GM10266 (cell line): Measurements from ENCODE around the gene SGTA.

Experiments used
- DNase-seq: peaks from one replicate; pipeline ENCODE4 v3.0.0; 2012; ENCODE audit errors: extremely low spot score
- TF ChIP-seq, protein P1 (sequence below): IDR thresholded peaks from 2 replicates; pipeline ENCODE4 v1.5.1; 2012; ENCODE audit warnings: mild to moderate bottlenecking, low read depth; ENCODE audit not compliant: control insufficient read depth, insufficient read depth; ENCODE audit errors: missing control alignments

The SGTA gene

GRCh38 chr19:2774083-2774679, 8.9 kb downstream of the SGTA start:
- no peak for DNase-seq
- TF ChIP-seq, protein P1, sequence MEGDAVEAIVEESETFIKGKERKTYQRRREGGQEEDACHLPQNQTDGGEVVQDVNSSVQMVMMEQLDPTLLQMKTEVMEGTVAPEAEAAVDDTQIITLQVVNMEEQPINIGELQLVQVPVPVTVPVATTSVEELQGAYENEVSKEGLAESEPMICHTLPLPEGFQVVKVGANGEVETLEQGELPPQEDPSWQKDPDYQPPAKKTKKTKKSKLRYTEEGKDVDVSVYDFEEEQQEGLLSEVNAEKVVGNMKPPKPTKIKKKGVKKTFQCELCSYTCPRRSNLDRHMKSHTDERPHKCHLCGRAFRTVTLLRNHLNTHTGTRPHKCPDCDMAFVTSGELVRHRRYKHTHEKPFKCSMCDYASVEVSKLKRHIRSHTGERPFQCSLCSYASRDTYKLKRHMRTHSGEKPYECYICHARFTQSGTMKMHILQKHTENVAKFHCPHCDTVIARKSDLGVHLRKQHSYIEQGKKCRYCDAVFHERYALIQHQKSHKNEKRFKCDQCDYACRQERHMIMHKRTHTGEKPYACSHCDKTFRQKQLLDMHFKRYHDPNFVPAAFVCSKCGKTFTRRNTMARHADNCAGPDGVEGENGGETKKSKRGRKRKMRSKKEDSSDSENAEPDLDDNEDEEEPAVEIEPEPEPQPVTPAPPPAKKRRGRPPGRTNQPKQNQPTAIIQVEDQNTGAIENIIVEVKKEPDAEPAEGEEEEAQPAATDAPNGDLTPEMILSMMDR, result no peak

DNA sequence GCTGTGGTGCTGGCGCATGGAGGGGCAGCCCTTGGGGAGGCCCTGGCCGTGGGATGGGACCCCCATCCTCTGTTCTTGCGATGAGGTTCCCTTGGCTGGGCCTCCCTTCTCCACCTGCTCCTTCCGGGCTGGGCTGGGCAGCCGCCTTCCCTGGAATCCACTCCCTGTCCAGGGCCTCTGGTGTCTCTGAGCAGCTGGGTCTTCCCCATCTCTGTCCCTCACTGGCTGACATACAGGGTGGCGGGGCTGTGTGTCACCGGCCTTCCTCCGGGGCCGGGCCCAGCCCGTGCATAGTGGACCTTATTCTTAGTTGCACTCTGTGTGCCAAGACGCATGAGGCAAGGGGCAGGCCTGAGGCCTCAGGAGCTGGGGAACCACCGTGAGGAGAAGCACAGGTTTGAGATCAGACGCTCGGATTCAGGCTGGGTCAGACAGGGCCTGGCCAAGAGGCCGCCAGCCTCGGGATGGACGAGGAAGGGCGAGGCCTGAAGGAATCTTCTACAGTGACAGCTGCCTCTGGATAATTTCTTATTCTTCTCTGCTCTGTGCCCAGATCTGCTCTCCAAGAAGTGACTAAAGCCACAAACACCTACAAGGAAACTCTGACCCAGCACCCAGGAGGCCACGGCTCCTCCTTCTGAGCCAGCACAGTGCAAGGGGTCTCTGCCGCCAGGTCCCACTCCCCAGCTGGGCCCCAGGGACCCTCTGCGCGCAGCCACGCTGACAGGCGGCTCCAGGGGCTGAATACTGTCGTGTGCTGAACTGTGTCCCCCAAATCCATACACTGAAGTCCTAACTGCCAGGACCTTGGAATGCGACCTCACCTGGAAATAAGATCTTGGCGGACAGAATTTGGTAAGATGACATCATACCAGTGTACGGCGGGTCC, 11.0 kb downstream of the SGTA start:
- TF ChIP-seq, protein P1, result no peak
- no peak for DNase-seq

DNA sequence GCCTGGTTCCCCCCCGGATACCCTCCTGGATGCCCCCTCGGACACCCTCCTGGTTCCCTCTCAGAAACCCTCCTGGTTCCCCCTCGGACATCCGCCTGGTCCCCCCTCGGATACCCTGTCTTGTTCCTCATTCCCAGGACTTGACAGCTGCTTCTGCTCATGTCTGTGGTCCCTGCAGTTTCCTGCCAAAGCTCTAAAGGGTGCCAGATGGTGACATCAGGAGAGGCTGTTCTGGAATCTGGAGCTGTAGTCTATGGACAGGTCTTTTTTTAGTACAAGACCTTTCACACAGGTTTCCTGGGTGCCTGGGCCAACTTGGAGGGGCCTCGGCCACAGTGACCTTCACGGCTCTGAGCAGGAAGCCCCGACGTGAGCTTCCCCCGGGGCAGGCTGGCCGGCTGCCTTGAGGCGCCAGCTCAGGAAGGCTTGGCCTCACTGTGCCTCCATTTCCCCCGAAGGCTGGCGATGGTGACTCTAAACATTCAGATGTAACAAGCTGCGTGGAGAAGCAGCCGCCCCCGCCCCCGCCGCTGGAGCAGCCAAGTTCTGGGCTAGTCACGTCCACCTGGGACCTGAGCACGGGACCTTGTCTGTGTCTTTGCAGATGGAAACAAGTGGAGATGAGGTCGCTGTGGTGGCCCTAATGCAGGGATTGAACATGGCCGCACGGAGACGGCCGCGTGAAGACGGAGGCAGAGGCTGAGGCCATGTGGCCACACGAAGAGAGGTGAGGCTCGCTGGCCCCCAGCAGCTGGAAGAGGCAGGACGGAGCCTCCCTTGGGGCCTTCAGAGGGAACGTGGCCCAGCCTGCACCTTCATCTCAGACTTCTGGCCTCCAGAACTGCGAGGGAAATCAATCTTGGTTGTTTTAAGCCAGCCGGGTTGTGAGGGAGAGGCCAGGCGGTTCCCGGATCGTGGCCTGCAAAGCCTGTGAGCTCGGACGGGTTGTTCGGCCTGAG, 12.7 kb downstream of the SGTA start:
- no peak for DNase-seq
- TF ChIP-seq, protein P1, result no peak

- DNase-seq, result no peak
- TF ChIP-seq, protein P1, result no peak
Observed at GRCh38 chr19:2769218-2769617, 13.9 kb downstream of the SGTA start.

DNA sequence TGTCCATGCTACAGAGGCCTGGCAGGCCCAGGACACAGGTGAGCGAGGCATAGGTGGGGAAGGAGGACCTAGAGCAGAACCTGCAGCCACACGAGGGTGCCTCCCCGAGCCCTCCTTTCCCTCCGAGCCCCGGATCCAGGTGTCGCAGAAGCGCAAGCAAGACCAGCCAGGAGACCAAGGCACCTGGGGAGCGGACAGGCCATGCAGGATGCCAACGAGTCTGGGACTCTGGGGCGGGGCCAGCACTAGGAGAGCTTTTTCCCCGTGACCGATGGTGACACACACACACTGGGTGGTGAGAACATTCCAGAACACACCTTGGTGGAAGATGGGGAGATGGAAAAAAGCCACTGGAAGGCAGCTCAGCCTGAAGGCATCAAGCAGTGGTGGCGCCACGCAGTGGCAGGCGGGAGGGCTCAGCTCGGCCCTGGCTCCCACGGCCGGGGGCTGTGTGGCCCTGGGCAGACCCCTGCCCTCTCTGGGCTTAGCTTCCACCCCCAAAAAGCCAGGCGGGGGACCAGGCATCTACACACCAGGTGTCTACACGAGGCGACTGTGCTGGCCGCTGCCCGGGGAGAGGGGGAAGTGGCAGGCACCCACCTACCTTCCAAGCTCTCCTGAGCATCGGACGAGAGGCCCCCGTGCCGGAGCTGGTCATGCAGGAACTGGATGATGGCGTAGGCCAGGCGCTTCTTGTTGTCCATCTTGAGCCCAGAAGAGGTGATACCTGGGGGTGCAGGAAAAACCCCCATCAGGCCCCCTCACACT, 14.5 kb downstream of the SGTA start:
- no peak for DNase-seq
- TF ChIP-seq, protein P1, result no peak

DNA sequence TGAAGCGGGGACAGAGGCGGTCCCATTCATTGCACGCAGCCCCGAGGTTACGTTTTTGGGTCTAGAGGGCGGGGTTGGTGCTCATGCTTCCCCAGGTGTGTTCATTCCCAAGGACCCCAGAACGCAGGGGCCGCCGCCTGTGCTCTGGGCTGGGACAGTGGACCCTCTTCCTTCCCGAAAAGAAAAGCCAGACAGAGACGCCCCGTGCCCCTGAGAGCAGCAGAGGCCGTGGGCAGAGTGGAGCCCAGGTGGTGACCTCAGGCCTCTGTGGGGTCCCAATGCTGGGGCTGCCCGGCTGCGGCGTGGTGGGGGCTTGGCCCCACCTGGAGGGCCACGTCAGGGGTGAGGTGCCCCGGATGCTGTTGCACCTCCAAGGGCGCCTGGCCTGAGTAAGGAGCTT, 15.4 kb downstream of the SGTA start:
- TF ChIP-seq, protein P1, result no peak
- DNase-seq, result no peak
